ENCODE measurements around the gene EBP.

EBP gene

DNA sequence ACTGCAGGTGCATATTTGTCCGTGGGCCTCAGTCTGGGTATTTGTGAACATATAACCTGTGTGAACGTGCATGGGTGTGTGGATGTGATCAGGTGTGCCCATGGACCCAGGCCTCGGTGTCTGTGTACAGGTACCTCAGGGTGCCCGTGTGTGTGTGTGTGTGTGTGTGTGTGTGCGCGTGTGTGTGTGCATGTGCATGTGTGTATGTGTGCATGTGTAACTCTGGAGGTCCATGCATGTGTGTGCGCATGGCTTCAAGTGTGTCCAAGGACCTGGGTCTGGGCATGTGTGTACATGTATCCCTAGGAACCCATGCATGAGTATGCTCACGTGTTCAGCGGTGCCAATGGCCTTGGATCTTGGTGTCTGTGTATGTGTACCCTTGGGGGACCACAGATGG is 29.8 kb upstream of the EBP start:
- DNase-seq = peak in 1 of 10 donors; percentile 20
- intact Hi-C loops (cut with DNase I) = no loop called here

DNA sequence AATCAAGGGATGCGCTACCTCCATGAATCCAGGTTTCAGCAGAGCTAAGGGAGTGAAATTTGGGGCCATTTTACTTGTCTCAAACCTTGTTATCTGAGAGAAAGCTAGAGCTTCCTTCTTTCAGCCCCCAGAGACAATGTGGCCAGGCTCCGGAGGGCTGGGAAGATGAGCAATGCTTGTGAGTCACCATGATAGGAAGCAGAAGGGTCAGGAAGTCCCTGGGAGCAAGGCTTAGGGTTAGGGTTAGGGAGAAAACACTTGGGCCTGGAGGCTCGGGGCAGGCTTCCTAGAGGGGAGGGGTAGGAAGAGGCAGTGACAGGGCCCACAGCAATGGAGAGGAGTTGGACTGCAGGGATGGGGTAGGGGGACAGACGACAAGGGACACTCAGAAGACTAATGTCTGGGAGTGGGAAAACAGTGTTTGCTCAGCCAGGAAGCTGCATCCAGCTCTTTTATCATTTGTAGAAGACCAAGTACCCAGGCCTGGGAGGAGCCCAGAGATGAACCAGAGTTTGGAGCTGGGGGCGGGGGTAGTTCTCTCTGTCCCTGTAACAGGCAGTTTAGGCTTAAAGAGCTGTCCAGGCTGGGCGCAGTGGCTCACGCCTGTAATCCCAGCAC is 29.2 kb upstream of the EBP start:
- DNase-seq = peak in 1 of 10 donors; percentile 44
- intact Hi-C loops (cut with DNase I) = no loop called here

DNA sequence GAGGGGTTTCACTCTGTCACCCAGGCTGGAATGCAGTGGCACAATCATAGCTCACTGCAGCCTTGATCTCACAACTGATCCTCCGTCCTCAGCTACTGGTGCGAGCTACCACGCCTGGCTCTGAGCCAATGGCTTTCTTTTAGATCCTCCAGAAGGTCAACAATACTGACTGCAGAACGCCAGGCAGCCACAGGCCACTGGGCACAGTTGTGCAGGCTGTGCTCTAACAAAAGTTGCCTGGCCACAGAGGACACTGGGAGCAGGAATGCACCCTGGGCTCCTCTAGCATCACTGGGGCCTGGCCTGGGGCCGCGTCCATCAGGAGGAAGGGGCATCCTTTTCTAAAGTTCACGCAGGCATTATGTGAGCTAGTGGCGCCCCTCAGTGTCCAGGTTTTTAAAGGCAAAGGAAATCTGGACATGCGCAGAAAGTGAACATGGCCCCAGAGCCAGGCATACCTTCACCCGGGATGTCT is 27.7 kb upstream of the EBP start:
- intact Hi-C loops (cut with DNase I) = no loop called here
- peak in 3 of 10 donors; percentile 11 to 85 (median 21) for DNase-seq

- DNase-seq = peak in 1 of 10 donors; percentile 13
- intact Hi-C loops (cut with DNase I) = no loop called here
Observed at GRCh38 chrX:48496660-48497059, 24.9 kb upstream of the EBP start.

DNA sequence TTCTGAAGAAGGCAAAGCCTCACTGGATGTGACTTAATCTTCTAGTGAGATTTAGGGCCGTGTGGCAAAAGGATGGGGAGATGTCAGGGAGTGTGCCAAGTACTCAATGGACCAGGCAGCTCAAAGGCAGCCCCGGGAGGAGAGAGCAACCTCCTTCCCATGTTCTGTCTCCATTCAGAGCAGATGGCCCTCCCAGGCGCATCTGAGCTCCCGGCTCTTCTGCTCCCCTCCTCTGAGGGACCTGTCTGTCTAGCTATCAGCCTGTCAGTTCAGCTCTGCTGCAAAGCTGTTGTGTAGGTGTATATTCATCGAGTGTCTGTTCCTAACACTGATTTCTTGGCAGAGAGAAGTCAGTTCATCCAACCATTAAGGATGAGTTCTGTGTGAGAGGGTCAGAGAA is 23.7 kb upstream of the EBP start:
- DNase-seq = peak in 1 of 10 donors; percentile 65
- intact Hi-C loops (cut with DNase I) = no loop called here

DNA sequence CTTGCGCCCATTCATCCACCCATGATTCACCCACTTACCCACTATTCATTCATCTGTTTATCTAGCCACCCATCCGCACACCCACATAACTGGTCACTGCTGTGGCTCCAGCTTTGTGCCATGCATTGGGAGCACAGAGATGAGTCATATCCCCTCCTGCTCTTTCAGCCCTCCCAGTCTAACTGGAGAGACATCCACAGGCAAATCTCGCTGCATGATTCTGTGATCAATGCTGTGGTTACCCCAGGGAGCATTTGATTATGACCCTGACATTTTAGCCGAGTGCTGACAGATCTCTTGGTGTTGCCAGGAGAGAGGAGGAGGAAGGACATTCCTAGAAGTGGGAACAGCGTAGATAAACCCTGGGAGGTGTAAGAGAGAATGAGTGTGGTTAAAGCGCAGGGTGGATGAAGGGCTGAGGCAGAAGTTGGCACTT is 23.2 kb upstream of the EBP start:
- DNase-seq = peak in 1 of 10 donors; percentile 84
- intact Hi-C loops (cut with DNase I) = no loop called here

DNA sequence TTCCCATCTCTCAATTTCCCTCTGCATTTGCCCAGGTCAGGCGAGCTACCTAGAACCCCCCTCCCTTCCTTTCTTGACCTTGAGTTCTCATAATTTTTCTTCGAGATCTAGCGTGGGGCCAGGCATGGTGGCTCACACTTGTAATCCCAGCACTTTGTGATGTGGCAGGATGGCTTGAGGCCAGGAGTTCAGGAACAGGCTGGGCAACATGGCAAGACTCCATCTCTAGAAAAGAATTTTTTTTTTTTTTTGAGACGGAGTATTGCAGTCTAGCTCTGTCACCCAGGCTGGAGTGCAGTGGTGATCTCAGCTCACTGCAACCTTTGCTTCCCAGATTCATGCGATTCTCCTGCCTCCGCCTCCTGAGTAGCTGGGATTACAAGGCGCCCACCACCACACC is 17.3 kb upstream of the EBP start:
- peak in 1 of 10 donors; percentile 24 for DNase-seq
- intact Hi-C loops (cut with DNase I) = no loop called here

- intact Hi-C loops (cut with DNase I) = no loop called here
- DNase-seq = no peak
Observed at GRCh38 chrX:48505481-48505880, 16.1 kb upstream of the EBP start.

DNA sequence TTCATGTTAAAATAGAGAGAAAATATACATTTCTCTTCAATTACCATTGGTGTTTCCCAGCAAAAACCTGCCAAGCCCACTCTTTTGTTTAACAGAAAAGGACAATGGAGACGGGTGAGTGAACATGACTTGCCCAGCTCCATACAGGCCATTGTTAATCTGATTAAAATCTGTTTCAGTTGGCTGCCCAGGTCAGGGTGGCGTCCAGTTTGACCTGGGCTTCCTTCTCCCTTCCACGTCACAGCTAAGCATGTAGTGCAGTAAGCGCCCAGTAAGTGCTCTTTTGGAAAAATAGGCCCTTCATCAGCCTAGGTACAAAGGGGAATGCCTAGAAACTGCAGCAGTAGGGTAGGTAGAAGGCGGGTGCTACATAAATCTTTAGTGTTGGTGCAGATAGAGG is 14.4 kb upstream of the EBP start:
- intact Hi-C loops (cut with DNase I) = no loop called here
- DNase-seq = no peak

DNA sequence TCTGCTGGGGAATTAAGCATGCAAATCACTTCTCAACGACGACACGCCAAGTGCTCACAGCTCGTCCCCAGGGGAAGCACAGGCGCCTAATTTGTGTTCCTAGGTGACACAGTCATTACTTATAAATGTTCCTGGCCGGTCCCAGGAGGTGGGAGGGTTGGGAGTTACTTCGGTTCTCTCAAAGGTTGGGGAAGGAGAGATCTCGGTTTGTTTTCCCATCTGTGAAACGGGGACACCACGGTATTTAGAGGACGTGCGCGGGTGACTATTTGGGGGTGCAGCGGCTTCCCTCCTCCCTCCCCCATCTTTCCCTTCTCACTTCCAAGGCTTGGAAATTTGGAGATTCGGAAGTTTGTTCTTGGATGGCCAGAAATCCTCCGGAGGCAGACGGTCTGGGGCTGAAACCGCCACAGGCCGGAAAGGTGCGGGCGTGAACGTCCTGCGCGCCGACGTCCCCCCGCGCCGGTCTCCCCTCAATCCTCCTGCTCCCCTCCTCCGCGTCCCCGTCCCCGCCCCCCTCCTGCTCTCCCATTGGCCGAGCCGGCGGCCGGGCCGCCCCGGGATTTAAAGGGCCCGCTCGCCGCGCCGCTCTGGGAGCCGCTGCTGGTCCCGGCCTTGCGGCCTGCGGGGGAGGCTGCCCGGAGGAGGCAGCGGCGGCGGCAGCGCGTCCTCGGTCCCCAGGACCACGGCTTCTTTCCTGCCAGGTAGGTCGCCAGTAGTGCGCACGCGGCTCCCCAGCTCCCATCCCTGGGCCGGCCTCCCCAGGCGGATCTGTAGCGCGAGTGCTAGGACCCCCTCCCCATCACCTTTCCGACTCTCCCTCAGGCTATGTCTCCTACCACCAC is 13.0 kb upstream of the EBP start, which contains the start of gene PORCN:
PORCN (plus strand) TSS at position 593 of the 845 bp plus-strand sequence. CDS start 829 bp downstream, outside the sequence.
- DNase-seq = peak; percentile 72 to 97 (median 79)
- intact Hi-C loops (cut with DNase I) = no loop called here

DNA sequence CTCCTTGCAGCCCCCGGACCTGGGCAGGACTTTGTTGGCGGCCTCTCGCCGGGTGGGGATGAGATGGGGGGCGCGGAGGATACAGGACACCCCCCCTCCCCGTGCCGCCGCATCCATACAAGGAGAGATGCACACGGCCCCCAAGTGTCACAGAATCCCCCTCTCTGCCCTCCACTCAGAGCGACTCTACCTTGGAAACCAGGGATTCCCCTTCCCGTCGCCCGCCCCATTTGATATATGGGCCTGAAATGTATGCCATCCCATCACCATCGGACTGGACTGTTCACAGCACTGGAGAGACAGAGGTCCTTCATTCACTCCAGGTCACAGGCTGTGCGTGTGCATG is 12.4 kb upstream of the EBP start:
- DNase-seq = no peak
- intact Hi-C loops (cut with DNase I) = no loop called here

DNA sequence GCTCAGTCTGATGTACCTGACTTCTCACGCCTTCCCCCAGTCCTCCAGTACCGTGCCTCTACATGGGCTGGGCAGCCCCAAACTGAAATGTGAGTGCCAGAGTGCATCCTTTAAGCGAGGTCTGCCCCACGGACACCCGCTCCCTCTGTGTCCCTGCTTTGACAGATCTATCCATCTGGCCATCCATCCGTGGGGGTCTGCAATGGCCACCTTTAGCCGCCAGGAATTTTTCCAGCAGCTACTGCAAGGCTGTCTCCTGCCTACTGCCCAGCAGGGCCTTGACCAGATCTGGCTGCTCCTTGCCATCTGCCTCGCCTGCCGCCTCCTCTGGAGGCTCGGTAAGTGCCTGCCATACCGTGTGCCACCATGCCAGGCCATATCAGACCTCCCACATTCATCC is 12.0 kb upstream of the EBP start:
- intact Hi-C loops (cut with DNase I) = no loop called here
- peak in 1 of 10 donors; percentile 73 for DNase-seq

GRCh38 chrX:48511560-48511959 is 10.0 kb upstream of the EBP start:
- DNase-seq = peak in 1 of 10 donors; percentile 59
- intact Hi-C loops (cut with DNase I) = no loop called here

DNA sequence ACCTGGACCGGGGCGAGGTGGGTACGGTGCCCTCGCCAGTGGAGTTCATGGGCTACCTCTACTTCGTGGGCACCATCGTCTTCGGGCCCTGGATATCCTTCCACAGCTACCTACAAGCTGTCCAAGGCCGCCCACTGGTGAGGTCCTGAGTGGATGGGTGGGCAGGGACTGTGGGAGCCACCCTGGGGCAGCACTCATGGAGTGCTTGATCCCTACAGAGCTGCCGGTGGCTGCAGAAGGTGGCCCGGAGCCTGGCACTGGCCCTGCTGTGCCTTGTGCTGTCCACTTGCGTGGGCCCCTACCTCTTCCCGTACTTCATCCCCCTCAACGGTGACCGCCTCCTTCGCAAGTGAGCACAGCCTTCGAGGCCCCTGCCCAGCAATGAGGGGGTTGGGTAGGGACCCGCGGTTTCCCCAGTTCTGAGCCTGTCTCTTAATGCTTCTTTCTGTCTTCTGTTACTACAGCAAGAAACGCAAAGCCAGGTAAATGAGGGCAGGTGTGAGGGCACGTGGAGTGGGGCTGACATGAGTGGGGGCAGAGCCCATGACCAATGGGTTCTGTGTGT is 9.2 kb upstream of the EBP start:
- intact Hi-C loops (cut with DNase I) = no loop called here
- peak in 1 of 10 donors; percentile 62 for DNase-seq

GRCh38 chrX:48513670-48514069 is 7.9 kb upstream of the EBP start:
- DNase-seq = peak in 1 of 10 donors; percentile 35
- intact Hi-C loops (cut with DNase I) = no loop called here

DNA sequence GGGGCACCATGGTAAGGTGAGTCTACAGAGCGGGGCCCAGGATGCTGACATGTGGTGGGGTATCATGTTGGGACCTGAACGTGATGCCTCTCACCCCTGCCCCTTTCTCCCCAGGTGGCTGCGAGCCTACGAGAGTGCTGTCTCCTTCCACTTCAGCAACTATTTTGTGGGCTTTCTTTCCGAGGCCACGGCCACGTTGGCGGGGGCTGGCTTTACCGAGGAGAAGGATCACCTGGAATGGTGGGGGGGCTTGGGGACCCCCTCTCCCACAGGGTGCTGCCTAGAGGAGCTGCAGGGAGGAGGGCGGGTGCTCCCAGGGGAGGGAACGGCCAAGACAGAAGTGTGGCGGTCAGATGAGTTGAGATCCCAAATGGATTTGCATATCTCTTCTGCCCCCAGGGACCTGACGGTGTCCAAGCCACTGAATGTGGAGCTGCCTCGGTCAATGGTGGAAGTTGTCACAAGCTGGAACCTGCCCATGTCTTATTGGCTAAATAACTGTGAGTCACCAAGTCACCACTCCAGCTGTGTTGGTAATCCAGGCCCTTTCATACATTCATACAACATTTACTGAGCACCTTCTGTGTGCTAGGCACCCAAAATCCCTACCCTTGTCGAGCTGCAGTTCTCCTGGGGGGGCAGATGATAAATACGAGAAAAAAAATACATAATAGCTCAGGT is 7.3 kb upstream of the EBP start:
- intact Hi-C loops (cut with DNase I) = no loop called here

GRCh38 chrX:48514868-48515460 is 6.6 kb upstream of the EBP start:
- intact Hi-C loops (cut with DNase I) = no loop called here
- peak in 1 of 10 donors; percentile 56 for DNase-seq

More for the DNA sequence above, 7.3 kb upstream of the EBP start:
- peak in 1 of 10 donors; percentile 76 for DNase-seq

DNA sequence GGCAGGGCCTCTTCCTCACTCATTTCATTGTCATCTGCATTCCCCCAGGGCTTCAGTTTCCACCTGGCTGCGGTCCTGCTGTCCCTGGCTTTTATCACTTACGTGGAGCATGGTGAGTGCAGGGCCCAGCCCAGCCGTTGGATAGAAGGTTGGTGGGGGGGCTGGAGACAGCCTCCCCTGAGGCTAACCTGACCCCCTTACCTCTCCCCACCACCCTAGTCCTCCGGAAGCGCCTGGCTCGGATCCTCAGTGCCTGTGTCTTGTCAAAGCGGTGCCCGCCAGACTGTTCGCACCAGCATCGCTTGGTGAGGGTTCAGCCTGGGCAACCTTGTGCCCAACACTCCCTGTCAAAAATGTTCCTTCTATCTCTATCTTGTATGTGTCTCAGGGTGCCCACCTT is 5.8 kb upstream of the EBP start:
- DNase-seq = peak in 1 of 10 donors; percentile 64
- intact Hi-C loops (cut with DNase I) = no loop called here

DNA sequence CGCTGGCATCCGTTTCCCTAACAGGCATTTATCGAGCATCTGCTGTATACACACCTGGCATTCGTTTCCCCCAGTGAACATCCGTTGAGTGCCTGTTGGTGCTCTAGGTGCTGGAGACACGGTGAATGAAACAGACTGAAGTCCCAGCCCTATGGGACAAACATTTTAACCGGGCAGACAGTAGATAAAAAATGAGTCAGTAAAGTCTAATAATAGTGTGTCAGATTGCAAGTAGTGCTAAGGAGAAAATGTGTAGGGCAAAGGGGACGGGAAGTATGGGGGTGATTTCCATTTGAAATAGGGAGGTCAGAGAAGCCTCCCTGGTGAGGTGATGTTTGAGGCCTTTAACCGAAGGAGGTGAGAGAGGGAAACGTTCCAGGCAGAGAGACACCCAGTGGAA is 5.3 kb upstream of the EBP start:
- intact Hi-C loops (cut with DNase I) = no loop called here
- no peak for DNase-seq

DNA sequence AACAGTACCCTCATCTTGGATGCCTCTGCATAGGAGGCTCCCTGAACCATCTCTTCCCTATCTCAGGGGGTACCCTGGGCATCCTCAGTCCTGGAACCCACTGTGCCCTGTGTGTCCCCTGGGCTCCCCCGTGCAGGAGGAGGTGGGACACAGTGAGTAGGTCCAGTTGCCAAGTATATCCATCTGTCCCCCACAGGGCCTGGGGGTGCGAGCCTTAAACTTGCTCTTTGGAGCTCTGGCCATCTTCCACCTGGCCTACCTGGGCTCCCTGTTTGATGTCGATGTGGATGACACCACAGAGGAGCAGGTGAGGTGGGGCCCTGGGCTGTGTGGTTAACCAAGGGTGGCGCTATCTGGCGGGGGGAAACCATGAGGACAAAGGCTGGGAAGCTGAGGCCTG is 4.6 kb upstream of the EBP start:
- intact Hi-C loops (cut with DNase I) = no loop called here
- DNase-seq = peak in 1 of 10 donors; percentile 49

All from posterior cingulate gyrus (tissue), 11 donors.